ENCODE results near the gene TRIP4.
"Not testable (repeated sequence)": the region's sequence is repeated elsewhere in the genome, so short reads cannot be mapped to it uniquely, and the experiment has no call there.

The TRIP4 gene

GRCh38 chr15:64387562-64388168 lies at the start of gene TRIP4:
TSS of gene TRIP4 (plus strand) at chr15:64387836. CDS start at chr15:64387864, 28 bp downstream.
- peak; percentile 95 for DNase-seq (ENCODE audit: low spot score)

DNA sequence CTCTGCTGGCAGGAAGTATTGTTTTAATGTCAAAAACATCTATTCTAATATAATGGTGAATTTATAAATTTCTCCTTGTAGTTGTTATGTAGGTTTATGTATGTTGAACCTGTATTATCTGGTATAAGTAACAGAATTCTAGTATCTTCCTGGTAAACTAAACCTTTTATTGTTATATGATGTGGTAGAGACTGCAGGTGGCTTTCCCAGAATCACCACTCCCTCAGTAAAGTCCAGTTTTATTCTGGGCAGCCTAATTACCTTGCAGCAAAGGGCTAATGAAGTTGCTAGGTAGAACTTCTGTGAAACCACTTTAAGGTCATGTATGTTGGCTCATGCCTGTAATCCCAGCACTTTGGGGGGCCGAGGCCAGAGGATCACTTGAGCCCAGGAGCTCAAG lies 47.3 kb upstream of the TRIP4 start:
- DNase-seq (ENCODE audit: low spot score) = no peak

DNA sequence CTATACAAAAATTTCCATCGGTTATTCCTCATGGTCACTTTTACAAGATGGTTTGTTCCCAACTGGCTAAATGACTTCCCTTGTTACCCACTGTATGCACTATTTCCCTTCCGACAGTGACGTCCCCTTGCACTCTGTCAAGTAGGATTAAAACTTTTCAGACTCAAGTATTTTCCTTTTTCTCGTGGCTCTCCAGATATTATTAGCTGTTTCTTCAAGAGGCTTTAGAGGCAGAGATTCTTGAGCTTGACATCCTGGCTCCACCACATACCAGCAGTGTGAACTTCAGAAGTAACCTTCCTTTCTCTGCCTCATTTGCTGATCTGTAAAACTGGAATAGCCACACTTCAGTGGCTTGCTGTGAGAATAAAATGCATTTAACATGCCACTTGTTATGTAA lies 45.7 kb upstream of the TRIP4 start:
- no peak for DNase-seq (ENCODE audit: low spot score)

GRCh38 chr15:64343222-64343621 lies 44.4 kb upstream of the TRIP4 start:
- no peak for DNase-seq (ENCODE audit: low spot score)

DNA sequence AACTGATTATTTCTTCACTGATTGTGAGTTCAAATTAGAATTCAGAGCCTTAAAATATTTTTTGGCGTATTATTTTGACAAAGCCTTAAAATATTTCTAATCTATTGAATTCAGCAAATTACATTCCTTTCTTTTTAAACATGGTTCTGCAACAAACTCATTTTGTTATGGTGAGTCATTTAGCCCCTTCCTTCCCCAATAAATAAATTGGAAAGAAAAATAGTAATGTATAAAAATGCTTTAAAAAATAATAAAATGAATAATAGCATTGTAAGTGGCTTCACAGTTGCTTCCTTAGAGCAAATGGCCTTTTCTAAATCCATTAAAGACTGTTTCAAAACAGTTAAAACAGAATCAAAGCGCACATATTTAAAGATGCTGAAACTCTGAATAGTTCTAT lies 43.8 kb upstream of the TRIP4 start:
- DNase-seq (ENCODE audit: low spot score) = no peak

DNA sequence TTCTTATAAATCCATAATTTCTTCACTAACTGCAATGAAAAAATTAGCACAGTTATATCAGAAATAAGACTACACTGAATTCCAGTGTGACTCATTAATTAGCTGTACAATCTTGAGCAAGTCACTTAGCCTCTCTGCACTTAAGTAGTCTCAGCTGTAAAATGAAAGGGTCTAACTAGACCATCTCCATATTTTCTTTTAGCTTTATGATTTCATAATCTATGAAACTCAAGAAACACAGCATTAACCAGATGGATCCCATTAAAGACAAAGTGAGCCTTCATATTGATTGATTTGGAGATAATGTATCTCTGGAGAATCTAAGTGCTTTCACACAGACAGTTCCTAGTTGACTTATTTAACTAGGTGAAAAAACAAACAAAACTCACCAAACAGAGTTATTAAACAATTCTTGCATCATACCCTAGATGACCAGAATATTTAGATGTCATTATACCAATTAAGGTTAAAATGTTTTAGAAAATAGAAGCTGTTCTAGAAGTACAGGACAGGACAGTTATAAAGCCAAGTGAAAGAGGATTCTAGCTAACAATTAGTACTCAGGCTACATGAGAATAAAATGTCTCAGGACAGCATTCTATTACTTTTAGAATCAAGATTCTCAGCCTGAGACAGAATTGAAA lies 42.9 kb upstream of the TRIP4 start:
- DNase-seq (ENCODE audit: low spot score) = no peak

- DNase-seq (ENCODE audit: low spot score) = not testable (repeated sequence)
Observed at GRCh38 chr15:64346242-64346641, 41.4 kb upstream of the TRIP4 start.

GRCh38 chr15:64348455-64348854 lies 39.2 kb upstream of the TRIP4 start:
- no peak for DNase-seq (ENCODE audit: low spot score)

DNA sequence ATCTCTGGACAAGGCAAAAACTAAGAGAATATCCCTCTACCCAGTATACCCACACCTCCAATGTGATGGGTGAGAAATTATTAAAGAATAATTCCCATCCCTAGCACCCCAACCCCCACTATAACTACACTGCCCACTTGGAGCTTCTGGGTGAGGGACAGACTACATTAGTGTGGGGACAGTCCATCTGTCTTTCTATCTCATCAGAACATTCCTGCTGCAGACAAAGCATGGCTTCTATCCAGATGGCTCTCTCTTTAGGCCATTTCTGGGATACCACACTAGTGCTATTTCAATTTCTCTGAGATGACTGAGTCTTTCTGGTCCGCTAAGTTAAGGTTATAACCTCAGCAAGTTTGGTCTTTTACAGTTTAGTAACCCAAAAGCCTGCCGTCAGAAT lies 38.3 kb upstream of the TRIP4 start:
- no peak for DNase-seq (ENCODE audit: low spot score)

GRCh38 chr15:64351265-64351664 lies 36.4 kb upstream of the TRIP4 start:
- DNase-seq (ENCODE audit: low spot score) = no peak

GRCh38 chr15:64354688-64355344 lies 32.8 kb upstream of the TRIP4 start:
- no peak for DNase-seq (ENCODE audit: low spot score)

DNA sequence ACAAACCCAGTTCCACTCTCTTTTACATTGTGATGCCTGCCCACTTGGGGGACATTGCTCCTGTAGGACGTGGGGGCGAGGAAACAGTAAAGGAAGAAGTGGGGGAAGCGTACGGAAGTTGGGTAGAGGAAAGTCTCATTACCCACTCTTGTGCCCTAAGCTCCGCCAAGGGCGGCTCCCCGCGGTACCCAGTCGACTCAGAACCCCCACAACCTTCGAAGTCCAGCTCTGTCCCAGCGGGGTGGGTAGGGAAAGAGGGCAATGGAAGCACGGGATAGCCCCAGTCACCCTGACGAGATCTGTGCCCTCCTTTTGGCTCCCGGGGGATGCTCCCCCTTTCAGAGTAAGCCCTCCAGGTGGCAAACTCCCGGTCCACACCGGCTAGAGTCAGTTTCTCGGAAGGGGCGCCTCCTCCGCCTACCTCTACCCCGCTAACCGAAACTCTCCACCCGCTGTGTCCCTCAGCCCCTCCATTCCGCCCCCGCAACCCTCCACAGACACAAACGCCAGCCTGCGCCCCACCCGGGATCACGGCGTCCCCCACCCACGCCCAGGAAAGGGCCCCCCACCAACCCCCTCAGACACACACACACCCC lies 32.2 kb upstream of the TRIP4 start:
- DNase-seq (ENCODE audit: low spot score) = no peak

DNA sequence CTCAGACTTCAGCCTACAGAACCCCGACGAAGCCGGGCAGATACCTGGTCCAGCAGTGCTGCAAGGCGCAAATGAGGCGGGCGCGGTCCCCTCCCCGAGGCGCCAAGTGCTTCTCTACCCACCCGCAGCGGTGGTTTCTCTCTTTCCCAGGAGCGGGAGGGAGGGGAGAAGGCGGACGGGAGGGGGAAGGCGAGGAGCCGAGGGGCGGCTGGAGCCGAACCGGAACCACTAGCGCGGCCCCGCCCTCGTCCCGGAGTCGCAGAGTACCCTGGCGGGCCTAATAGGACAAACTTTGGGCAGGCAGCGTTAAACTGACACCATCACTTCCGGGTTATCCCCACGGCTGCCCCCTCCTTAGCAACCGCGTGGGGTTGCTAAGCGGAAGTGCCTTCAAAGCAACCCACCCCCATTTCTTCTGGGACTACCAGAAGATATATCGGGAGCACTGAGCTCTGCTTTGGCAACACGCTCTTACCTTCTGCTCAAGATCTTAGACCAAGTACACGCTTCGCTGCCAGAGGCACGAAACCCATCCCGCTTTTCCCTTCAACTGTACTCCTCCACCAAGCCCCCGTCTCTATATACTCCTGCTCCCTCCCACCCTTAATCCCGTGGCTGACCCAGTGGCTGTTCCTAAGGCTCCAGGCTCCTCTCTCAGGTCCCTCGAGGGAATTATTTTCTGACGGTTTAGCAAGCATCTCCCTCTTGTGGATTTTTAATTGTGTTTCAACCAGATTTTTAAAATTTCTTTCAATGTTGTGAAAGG lies 31.5 kb upstream of the TRIP4 start, which contains the start of gene CSNK1G1:
TSS of gene CSNK1G1 (minus strand) at position 230 of the 766 bp plus-strand sequence. CDS start 55,674 bp downstream, outside the sequence.
- DNase-seq (ENCODE audit: low spot score) = peak; percentile 88

DNA sequence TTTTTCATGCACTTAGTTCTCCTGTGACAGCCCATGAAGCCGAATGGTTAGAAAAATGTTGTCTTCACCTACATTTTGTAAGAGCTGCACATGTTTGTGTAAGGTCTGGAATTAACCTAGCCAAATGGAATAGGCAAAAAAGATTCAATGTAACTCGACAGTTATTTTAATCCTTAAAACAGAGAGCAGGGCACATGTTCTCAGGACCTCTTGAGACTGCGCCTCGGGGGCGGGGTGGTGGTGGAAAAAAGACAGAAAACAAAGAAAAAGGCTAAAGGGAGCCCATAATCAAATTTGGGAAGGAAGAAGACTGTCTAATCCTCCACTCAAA lies 31.0 kb upstream of the TRIP4 start:
- no peak for DNase-seq (ENCODE audit: low spot score)

DNA sequence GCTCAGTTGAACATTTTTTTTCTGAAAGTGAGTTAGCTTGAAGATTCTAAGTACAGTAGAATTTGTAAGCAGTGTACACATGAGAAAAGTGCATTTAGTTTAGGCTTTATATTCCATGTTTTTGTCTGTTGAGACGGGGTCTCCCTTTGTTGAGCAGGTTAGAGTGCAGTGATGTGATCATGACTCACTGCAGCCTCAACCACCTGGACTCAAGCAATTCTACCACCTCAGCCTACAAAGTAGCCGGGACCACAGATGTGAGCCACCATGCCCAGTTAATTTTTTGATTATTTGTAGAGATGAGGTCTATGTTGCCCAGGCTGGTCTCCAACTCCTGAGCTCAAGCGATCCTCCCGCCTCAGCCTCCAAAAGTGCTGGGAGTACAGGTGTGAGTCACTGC lies 26.4 kb upstream of the TRIP4 start:
- no peak for DNase-seq (ENCODE audit: low spot score)

DNA sequence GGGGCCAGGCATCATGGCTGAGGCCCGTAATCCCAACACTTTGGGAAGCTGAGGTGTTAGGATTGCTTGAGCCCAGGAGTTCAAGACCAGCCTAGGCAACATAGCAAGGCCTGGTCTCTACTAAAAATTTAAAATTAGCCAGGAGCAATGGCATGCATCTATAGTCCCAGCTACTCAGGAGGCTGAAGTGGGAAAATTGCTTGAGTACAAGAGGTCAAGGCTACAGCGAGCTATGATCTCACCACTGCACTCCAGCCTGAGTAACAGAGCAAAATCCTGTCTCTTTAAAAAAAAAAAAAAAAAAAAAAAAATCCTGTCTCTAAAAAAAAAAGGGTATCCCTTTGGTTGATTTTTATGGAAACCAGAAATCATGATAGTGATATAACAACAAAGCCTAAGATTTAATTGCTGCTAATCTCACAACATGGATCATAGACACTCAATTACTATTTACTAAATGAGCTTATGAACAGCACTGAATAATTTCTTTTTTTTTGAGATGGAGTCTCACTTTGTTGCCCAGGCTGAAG lies 18.5 kb upstream of the TRIP4 start:
- no peak for DNase-seq (ENCODE audit: low spot score)

DNA sequence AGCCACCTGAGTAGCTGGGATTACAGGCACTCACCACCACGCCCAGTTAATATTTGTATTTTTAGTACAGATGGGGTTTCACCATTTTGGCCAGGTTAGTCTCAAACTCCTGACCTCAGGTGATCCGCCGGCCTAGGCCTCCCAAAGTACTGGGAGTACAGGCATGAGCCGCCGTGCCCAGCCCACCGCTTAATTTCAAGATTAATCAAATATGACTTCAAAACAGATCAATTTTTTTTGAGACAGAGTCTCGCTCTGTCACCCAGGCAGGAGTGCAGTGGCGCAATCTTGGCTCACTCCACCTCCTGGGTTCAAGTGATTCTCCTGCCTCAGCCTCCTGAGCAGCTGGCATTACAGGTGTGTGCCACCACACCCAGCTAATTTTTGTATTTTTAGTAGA lies 16.3 kb upstream of the TRIP4 start:
- DNase-seq (ENCODE audit: low spot score) = not testable (repeated sequence)

GRCh38 chr15:64373360-64373759 lies 14.3 kb upstream of the TRIP4 start:
- no peak for DNase-seq (ENCODE audit: low spot score)

- no peak for DNase-seq (ENCODE audit: low spot score)
Observed at GRCh38 chr15:64379216-64379960, 8.2 kb upstream of the TRIP4 start.

- DNase-seq (ENCODE audit: low spot score) = not testable (repeated sequence)
Observed at GRCh38 chr15:64380130-64380870, 7.3 kb upstream of the TRIP4 start.

Data from hematopoietic multipotent progenitor cell treated with erythropoietin and hydrocortisone succinate and interleukin-3 and kit ligand, for 15 days (in vitro differentiated cells).